GM13976 (cell line): ENCODE measurements around the gene FREM1.

ENCODE experiments used
- DNase-seq: peaks from one replicate; pipeline ENCODE4 v3.0.0; 2012; ENCODE audit warnings: low spot score
- in situ Hi-C: fragments of 300-500 bp; cut with MboI; formaldehyde crosslinking; loops from one replicate; pipeline ENCODE4 v1.12.0; 2022; ENCODE audit warnings: low sequenced_read_pairs, mixed read lengths, inconsistent platforms; ENCODE audit not compliant: unreplicated experiment
- TF ChIP-seq, protein P1 (sequence below): IDR thresholded peaks from 2 replicates; pipeline ENCODE4 v1.5.1; 2012; ENCODE audit warnings: borderline replicate concordance, mild to moderate bottlenecking; ENCODE audit not compliant: insufficient read depth; ENCODE audit errors: extremely low read depth, missing control alignments, control extremely low read depth

FREM1 gene, protein sequence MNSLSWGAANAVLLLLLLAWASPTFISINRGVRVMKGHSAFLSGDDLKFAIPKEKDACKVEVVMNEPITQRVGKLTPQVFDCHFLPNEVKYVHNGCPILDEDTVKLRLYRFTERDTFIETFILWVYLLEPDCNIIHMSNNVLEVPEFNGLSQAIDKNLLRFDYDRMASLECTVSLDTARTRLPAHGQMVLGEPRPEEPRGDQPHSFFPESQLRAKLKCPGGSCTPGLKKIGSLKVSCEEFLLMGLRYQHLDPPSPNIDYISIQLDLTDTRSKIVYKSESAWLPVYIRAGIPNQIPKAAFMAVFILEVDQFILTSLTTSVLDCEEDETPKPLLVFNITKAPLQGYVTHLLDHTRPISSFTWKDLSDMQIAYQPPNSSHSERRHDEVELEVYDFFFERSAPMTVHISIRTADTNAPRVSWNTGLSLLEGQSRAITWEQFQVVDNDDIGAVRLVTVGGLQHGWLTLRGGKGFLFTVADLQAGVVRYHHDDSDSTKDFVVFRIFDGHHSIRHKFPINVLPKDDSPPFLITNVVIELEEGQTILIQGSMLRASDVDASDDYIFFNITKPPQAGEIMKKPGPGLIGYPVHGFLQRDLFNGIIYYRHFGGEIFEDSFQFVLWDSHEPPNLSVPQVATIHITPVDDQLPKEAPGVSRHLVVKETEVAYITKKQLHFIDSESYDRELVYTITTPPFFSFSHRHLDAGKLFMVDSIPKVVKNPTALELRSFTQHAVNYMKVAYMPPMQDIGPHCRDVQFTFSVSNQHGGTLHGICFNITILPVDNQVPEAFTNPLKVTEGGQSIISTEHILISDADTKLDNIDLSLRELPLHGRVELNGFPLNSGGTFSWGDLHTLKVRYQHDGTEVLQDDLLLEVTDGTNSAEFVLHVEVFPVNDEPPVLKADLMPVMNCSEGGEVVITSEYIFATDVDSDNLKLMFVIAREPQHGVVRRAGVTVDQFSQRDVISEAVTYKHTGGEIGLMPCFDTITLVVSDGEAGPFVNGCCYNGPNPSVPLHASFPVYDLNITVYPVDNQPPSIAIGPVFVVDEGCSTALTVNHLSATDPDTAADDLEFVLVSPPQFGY (N-terminal part only)

DNA sequence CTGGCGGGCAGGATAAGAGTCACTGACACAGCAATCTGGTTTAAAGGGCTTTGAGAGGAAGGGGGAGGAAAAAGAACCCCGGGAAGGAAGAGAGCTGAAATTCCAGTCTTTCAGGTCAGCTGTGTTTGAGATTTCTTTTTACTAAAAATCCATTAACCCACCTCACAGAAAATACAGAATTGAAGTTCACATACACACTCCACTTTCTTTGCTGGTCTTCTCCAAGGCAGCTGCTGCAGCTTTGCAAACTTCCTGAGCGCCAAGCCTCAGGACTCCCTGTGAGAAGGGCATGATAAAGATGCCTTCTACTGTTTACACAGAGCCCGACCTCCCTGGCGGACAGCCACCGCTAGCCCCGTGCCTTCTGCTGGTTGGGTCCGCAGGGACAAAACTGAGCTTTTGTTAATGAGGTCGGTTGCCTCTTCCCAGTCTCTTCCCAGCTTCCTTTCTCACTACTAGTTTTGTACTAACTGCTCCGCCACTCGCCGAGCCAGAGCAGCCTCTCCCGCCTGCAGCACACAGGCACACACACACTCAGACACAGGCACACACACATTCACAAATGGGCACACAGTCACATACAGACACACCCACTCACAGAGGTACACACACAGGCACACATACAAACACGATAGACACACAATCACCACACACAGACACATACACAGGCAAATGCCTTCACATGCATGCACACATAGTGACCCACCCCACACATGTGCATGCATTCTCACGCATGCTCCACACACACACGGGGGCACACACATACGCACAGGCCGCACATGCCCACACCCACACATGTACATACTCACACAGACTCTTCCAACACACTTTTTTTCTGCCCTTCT lies at the start of gene FREM1:
Gene FREM1 (minus strand): TSS at position 468 of the 845 bp plus-strand sequence. CDS start 41,451 bp downstream, outside the sequence.
- TF ChIP-seq, protein P1, sequence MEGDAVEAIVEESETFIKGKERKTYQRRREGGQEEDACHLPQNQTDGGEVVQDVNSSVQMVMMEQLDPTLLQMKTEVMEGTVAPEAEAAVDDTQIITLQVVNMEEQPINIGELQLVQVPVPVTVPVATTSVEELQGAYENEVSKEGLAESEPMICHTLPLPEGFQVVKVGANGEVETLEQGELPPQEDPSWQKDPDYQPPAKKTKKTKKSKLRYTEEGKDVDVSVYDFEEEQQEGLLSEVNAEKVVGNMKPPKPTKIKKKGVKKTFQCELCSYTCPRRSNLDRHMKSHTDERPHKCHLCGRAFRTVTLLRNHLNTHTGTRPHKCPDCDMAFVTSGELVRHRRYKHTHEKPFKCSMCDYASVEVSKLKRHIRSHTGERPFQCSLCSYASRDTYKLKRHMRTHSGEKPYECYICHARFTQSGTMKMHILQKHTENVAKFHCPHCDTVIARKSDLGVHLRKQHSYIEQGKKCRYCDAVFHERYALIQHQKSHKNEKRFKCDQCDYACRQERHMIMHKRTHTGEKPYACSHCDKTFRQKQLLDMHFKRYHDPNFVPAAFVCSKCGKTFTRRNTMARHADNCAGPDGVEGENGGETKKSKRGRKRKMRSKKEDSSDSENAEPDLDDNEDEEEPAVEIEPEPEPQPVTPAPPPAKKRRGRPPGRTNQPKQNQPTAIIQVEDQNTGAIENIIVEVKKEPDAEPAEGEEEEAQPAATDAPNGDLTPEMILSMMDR, result no peak
- no peak for DNase-seq
- in situ Hi-C loops, result no loop called here

DNA sequence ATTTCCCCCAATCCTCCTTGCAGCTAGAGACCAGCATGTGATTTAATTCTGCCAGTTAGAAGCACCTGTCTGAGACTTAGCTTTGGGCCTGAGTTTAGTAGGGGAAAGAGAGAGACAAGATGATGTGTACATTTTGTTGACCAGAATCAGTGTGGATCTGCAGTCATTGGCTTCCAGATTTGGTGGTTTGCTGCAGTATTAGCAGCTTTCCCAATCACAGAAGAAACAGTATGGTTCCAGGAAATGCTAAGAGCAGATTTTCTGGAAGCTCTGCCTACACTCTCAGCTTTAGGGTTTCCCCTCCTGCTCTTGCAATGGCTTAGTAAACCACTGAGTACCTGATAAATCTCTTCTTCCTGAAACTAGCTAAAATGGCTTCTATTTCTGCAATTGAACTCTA lies 48.8 kb upstream of the FREM1 start:
- no peak for DNase-seq
- TF ChIP-seq, protein P1, result no peak
- in situ Hi-C loops, result no loop called here

DNA sequence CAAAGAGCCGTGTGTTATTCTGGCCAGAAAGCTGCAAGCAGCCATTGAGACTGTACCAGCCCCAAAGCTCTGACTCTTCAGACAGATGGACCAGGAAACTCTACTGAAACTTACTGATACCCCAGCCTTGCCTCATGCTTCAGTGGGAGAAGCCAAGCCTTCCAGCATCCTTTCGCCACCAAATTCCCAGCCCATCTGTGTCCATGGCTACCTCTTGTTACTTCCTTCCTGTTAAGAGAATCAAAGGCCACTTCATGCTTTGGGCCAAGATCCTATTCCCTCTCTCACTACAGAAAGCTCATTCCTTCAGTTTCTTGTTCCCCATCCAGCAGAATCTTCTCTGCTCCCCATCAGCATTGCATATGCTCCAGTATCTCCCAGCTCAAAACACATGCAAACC lies 46.9 kb upstream of the FREM1 start:
- DNase-seq, result no peak
- in situ Hi-C loops, result no loop called here
- TF ChIP-seq, protein P1, result no peak

DNA sequence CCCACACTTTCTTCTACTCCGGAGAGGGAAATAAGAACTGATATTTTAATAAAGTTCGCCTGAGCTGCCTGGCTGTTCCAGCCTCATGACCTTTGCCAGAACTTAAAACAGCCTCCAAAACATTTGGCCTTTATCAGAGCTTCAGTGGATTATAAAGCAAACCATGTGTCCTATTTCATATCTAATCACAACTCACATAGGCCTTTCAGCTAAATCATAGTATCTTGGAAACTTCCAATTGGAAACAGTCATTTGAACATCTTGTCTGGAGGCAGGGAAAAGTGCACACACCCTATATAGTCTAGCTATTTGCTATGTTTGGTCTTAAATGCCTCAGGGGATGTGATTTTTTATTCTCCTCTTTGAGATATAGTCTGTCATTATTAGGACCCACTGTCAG lies 46.0 kb upstream of the FREM1 start:
- TF ChIP-seq, protein P1, result no peak
- DNase-seq, result no peak
- in situ Hi-C loops, result no loop called here

DNA sequence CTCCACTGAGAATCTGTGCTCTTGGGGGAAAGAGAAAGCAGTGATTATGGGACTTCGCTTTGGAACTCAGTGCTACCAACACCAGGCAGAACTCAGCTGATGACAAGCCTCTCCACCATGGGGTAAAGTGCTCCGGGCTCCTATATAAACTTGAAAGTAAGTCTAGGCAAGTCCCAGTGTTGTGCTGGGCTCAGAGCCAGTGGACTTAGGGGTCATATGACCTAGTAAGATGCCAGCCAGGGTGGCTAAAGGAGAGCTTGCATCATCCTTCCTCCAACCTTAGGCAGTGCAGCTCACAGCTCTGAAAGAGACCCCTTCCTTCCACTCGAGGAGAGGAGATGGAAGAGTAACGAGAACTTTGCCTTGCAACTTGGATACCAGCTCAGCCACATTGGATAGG lies 35.1 kb upstream of the FREM1 start:
- TF ChIP-seq, protein P1, result no peak
- in situ Hi-C loops, result no loop called here
- no peak for DNase-seq
